Tibial nerve (tissue), 4 donors: ENCODE data around the gene HGFAC. TPM values are rescaled to one million over a fixed set of nuclear protein-coding genes. Genes with fewer than 3 reads are reported as not detected.
"Not testable (repeated sequence)": the region's sequence is repeated elsewhere in the genome, so short reads cannot be mapped to it uniquely, and the experiment has no call there.

Source experiments
- DNase-seq, 2 donors: peaks; one replicate each; pipeline ENCODE4 v3.0.0-alpha.2; 2019; ENCODE audit warnings: low spot score in 2 of 2
- H3K27ac ChIP-seq, 4 donors: fragments of 200-600 bp; sonication (generic) in 3 of 4; one replicate each; pipeline ENCODE4 v1.5.1; 2017 to 2019; ENCODE audit warnings: mild to moderate bottlenecking in 1 of 4
- H3K27me3 ChIP-seq, 2 donors: fragments of 200-600 bp; sonication (generic) in 1 of 2; one replicate each; pipeline versions ENCODE4 v1.5.1 to v1.6.0; 2017 to 2019
- H3K36me3 ChIP-seq, 3 donors: fragments of 200-600 bp; sonication (generic); one replicate each; pipeline ENCODE4 v1.5.1; 2018 to 2019
- H3K4me1 ChIP-seq, 4 donors: fragments of 200-600 bp; sonication (generic) in 3 of 4; one replicate each; pipeline ENCODE4 v1.5.1; 2017 to 2019
- H3K4me3 ChIP-seq, 4 donors: fragments of 200-600 bp; sonication (generic) in 3 of 4; one replicate each; pipeline ENCODE4 v1.5.1; 2017 to 2019; ENCODE audit warnings: mild to moderate bottlenecking in 1 of 4, moderate library complexity in 1 of 4
- H3K9me3 ChIP-seq, 4 donors: fragments of 200-600 bp; sonication (generic) in 3 of 4; one replicate each; pipeline ENCODE4 v1.5.1; 2017 to 2019
- EP300 ChIP-seq, 2 donors: sonication (generic); formaldehyde crosslinking; IDR thresholded peaks; one replicate each; pipeline ENCODE4 v1.6.1; 2017; ENCODE audit warnings: antibody characterized with exemption in 2 of 2, mild to moderate bottlenecking in 1 of 2
- POLR2A ChIP-seq, 2 donors: fragments of 450-650 bp; IDR thresholded peaks; one replicate each; pipeline ENCODE4 v1.6.1; 2017; ENCODE audit warnings: antibody characterized with exemption in 2 of 2, mild to moderate bottlenecking in 2 of 2, moderate library complexity in 2 of 2
- WGBS, 2 donors: methylation state at CpG; one replicate each; pipeline ENCODE4 v1.1.5; 2018; 5-methylcytosine and 5-hydroxymethylcytosine counted together
- total RNA-seq, 4 donors: library from RNA; depleted of rRNA; stranded (reverse); fragments of >200 nt; gene quantifications; one replicate each; pipeline ENCODE4 v1.1.0, GENCODE V29; 2016
- TF ChIP-seq, protein P1 (sequence below), 5 experiments: fragments of 200-600 bp in 3 of 5; fragments of 450-650 bp in 2 of 5; sonication (generic) in 3 of 5; IDR thresholded peaks; one replicate each; pipeline ENCODE4 v1.5.1; 2016 to 2019; ENCODE audit warnings: antibody characterized with exemption in 5 of 5, mild to moderate bottlenecking in 3 of 5, moderate library complexity in 2 of 5

HGFAC gene
- total RNA-seq, 4 donors from 2014 or later = not detected

DNA sequence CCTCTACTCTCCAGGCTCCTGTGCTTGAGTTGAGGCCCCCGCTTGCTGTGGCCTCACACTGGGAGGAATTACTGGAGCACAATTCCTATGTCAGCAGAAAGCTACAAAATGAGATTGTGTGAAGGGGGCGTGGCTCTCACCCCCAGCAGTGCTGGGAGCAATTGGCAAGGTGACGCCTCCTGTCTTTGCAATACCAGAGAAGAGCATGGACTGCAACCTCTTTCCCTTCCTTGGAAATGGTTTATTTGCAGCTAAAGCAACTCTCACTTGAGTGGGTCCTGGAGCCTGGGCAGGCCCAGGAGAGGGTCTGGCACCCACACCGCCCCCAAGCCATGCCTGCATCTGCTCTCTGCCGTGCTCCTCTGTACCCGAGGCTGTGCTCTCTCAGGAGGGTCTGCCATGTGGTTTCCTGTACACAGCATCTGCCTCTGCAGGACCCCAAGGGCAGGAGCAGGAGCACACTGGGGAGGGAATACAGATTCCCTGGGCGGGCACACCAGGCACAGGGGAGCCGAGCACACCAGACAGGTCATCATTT, 32.9 kb upstream of the HGFAC start:
- no peaks in the 10 kb centered on the region for H3K27me3 ChIP-seq
- no peaks in the 10 kb centered on the region for H3K9me3 ChIP-seq
- H3K4me1 ChIP-seq = peaks cover 0 to 22% (median under 1%) of the 10 kb centered on the region in 4 donors
- no peak overlapping the region for H3K4me3 ChIP-seq
- no peak for DNase-seq
- peak overlapping the region in 1 of 4 donors; percentile 62 for H3K27ac ChIP-seq
- 79 to 84% methylated on average over 8 of the region's 8 CpGs for WGBS, 2 donors
- TF ChIP-seq, protein P1, sequence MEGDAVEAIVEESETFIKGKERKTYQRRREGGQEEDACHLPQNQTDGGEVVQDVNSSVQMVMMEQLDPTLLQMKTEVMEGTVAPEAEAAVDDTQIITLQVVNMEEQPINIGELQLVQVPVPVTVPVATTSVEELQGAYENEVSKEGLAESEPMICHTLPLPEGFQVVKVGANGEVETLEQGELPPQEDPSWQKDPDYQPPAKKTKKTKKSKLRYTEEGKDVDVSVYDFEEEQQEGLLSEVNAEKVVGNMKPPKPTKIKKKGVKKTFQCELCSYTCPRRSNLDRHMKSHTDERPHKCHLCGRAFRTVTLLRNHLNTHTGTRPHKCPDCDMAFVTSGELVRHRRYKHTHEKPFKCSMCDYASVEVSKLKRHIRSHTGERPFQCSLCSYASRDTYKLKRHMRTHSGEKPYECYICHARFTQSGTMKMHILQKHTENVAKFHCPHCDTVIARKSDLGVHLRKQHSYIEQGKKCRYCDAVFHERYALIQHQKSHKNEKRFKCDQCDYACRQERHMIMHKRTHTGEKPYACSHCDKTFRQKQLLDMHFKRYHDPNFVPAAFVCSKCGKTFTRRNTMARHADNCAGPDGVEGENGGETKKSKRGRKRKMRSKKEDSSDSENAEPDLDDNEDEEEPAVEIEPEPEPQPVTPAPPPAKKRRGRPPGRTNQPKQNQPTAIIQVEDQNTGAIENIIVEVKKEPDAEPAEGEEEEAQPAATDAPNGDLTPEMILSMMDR (IDR thresholded peaks at IDR 0.05) = no peak
- TF ChIP-seq POLR2A (IDR thresholded peaks at IDR 0.05) (no peak), EP300 (IDR thresholded peaks at IDR 0.05) (no peak)
- peaks cover 0 to 4% (median 0%) of the 10 kb centered on the region in 3 donors for H3K36me3 ChIP-seq

DNA sequence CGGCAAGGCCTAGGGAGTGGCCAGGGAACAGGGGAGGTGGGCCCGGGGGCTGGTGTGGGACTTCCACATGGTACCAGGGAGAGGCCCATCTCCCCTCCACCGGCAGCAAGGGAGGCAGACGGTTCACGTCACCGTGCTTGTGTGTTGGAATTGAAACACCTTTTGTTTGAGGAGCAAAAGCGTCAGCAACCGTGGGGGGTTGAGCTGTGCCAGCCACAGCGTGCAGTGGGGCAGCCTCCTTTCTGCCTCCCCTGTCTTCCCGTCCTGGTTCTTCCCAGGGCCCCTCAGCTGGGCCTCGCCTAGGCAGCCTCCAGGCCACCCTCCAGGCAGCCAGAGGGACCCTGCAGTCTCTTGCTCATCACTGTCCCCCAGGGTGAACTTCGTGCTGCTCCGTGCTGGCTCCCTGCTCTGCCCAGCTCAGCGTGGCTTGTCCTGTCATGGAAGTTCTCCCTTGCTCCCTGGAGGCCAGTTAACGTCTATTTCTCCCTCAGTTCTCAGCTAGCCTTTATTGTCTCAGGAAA, 32.1 kb upstream of the HGFAC start:
- Histone ChIP-seq H3K27me3 (no peaks in the 10 kb centered on the region), H3K36me3 (peaks cover 0 to 4% (median 0%) of the 10 kb centered on the region in 3 donors), H3K4me3 (no peak overlapping the region), H3K9me3 (no peaks in the 10 kb centered on the region), H3K4me1 (peaks cover 0 to 30% (median 4%) of the 10 kb centered on the region in 4 donors), H3K27ac (peak overlapping the region in 2 of 4 donors; percentile 36 to 62)
- WGBS, 2 donors = 69 to 72% methylated on average over 8 to 15 of the region's 15 CpGs
- TF ChIP-seq, protein P1 (IDR thresholded peaks at IDR 0.05) = no peak
- TF ChIP-seq POLR2A (IDR thresholded peaks at IDR 0.05) = no peak
- no peak for TF ChIP-seq EP300 (IDR thresholded peaks at IDR 0.05)
- DNase-seq = peak in 1 of 2 donors; percentile 4

DNA sequence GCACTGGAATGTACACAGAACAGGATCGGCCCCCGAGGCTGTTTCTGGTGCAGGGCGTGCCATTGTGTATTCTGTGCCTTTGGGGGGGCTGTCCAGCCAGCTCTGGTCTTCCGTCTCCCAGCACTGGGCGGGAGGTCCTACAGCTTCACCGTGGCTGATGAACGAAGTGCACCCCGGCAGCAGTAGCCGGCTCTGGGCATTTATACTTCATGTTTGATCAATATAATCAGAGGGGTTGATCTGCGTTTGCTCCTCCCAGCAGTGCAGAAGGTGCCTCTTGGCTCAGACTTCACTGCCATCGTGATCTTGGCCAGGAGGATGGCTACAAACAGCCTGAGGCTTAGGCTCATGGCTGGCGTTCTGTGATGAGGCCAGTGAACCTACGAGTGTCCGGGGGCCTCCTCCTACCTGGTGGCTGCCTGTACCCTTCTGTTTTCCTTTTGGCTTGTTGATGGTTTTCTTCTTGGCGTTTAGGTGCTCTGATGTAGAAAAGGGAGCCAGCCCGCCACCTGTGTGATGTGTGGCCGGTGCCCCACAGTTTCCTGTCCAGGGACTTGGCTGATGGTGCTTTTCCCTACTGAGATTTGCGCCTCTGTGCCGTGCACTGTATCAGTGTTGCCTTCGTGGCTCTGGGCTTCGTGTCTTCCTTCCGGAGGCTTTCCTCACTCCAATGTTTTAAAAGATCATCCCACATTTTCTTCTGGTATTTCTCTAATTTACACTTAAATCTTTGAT, 31.2 kb upstream of the HGFAC start:
- Histone ChIP-seq H3K4me1 (peaks cover 0 to 36% (median 6%) of the 10 kb centered on the region in 4 donors), H3K36me3 (peaks cover 0 to 4% (median 0%) of the 10 kb centered on the region in 3 donors), H3K9me3 (no peaks in the 10 kb centered on the region), H3K27ac (peak overlapping the region in 1 of 4 donors; percentile 62), H3K27me3 (no peaks in the 10 kb centered on the region), H3K4me3 (no peak overlapping the region)
- TF ChIP-seq, protein P1 (IDR thresholded peaks at IDR 0.05) = no peak
- TF ChIP-seq POLR2A (IDR thresholded peaks at IDR 0.05) (no peak), EP300 (IDR thresholded peaks at IDR 0.05) (no peak)
- WGBS, 2 donors = 93 to 94% methylated on average over 22 of the region's 22 CpGs
- DNase-seq = no peak

DNA sequence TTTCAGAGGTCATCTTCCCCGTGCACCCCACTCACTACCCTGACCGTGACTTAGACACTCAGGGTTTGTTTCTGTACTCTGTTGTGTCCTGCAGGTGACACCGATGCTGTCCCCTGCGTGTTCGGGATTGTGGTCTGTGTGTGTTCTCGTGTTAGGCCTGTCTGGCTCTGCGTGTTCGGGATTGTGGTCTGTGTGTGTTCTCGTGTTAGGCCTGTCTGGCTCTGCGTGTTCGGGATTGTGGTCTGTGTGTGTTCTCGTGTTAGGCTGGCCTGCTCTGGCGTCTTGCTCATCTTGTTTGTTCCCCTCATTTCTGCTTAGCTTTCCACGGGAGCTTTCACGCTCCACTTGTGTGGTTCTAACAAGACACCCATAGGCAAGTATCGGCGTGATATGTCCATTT, 30.6 kb upstream of the HGFAC start:
- 93 to 95% methylated on average over 17 of the region's 17 CpGs for WGBS, 2 donors
- not testable (repeated sequence) for H3K4me3 ChIP-seq, DNase-seq, H3K27me3 ChIP-seq, H3K9me3 ChIP-seq
- Histone ChIP-seq H3K4me1 (peaks cover 0 to 36% (median 6%) of the 10 kb centered on the region in 4 donors), H3K27ac (peak overlapping the region in 1 of 4 donors; percentile 18), H3K36me3 (peaks cover 0 to 10% (median 0%) of the 10 kb centered on the region in 3 donors)

DNA sequence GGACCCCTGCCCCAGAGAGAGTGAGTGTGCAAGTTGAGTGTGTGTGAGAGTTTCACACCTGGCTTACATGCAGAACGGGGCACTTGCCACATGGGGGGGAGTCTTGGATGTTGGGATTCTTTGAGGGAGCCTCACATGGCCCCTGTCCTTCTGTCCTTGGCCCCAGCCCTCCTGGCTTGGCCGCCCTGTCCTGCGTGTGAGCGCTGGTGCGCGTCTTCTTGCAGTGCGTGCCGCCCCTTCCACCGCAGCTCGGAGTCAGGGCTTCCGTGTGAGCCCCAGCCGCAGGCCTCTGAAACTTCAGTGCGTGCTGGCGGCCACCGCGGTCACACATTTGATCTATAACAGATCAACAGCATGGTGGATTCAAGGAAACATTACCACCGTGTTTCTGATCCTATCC, 30.1 kb upstream of the HGFAC start:
- H3K36me3 ChIP-seq = peaks cover 0 to 15% (median 0%) of the 10 kb centered on the region in 3 donors
- no peaks in the 10 kb centered on the region for H3K27me3 ChIP-seq
- no peak overlapping the region for H3K4me3 ChIP-seq
- no peaks in the 10 kb centered on the region for H3K9me3 ChIP-seq
- H3K4me1 ChIP-seq = peaks cover 0 to 36% (median 6%) of the 10 kb centered on the region in 4 donors
- H3K27ac ChIP-seq = peak overlapping the region in 1 of 4 donors; percentile 18
- WGBS, 2 donors = 89 to 93% methylated on average over 17 of the region's 17 CpGs
- peak in 1 of 2 donors; percentile 9 for DNase-seq
- TF ChIP-seq EP300 (IDR thresholded peaks at IDR 0.05) (no peak), POLR2A (IDR thresholded peaks at IDR 0.05) (no peak)
- TF ChIP-seq, protein P1 (IDR thresholded peaks at IDR 0.05) = no peak
